ENCODE results near the gene ATG13.
"Not testable (repeated sequence)": the region's sequence is repeated elsewhere in the genome, so short reads cannot be mapped to it uniquely, and the experiment has no call there.

Gene ATG13

DNA sequence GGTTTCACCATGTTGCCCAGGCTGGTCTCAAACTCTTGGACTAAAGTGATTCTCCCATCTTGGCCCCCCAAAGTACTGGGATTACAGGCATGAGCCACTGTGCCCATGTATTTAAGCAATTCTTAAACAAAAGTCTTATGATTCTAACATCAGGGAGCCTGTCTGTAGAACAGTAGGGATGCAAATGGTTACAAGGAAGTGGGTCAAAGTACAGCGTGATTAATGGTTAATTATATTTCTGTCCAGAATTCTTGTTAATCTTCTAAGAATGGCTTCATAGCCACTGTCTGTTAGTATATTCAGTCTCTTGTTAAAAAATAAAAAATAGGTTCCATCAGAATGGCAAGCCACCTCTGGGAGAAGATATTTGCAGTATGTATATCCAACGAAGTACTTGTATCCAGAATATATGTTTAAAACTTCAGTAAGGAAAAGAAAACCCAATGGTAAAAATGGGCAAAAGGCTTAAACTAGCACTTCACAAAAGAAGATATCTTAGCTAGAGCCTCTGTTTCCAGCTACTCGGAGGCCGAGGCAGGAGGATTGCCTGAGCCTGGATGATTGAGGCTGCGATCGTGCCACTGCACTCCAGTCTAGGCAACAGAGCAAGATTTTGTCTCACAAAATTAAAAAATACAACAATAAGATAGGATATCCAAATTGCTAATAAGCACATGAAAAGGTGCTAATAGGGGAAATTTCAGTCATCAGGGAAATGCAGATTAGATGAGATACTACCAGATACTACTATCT is 22.9 kb downstream of the ATG13 start:
- no peak overlapping the region for H3K4me3 ChIP-seq (ENCODE audit: low read depth, low read length)
- no peak for DNase-seq (ENCODE audit: low read depth)

DNA sequence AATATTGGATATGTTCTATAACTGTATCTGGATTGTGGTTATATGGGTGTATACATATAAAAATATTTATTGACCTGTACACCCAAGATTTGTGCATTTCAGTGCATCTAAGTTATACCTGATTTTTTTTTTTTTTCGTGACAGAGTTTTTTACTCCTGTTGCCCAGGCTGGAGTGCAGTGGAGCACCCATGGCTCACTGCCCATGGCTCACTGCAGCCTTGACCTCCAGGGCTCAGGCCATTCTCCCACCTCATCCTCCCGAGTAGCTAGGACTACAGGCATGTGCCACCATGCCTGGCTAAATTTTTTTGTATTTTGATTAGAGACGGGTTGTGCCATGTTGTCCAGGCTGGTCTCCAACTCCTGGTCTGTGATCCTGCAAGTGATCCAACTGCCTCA is 24.3 kb downstream of the ATG13 start:
- H3K4me3 ChIP-seq (ENCODE audit: low read depth, low read length) = no peak overlapping the region

DNA sequence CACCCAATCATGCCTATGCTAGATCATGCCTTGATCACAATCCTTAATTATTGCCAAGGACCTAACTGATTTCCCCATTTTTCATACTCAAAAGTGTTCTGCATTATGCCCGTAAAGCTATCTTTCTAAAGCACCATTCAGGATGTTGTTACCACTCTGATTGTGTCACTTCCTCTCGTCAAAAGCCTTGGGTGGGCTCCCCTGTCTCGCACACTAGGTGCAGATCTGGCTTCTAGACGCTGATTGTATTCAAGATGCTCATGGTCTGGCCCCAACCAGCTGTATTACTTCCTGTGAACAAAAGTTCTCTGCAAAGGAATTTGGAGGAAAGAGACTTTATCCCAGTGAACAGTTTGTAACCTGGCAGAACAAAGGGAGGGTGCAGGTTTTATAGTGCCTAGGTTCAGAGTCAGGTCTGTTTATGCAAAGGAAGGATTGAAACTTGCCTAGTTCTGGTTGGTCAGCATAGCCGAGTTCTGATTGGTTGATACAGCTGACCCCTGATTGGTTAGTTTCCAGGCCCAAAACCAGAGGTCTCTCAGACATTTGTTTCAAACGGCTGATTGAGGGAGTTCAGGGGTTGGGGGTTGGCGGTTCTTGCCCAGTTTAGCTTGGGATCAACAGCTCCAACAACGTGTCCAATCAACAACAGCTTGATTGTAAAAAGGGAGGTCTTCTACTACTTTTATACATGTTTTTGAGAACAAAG is 25.4 kb downstream of the ATG13 start:
- no peak overlapping the region for H3K4me3 ChIP-seq (ENCODE audit: low read depth, low read length)
- DNase-seq (ENCODE audit: low read depth) = no peak

More for the DNA sequence above, 24.3 kb downstream of the ATG13 start:
- DNase-seq (ENCODE audit: low read depth) = no peak

DNA sequence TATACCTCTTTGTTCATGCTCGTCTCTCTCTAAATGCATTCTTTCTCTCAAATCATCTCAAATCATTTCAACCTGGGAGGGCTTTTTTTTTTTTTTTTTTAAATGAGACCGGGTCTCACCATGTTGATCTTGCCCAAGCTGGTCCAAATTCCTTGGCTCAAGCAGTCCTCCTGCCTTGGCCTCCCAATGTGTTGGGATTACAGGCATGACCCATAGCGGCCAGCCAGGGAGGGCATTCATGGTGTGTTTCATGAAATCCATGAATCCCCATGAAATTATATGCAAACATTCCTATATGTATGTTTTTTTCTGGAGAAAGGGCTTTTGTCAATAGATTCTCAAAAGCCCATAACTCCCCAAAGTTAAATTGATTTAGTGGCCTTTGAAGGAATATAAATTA is 26.2 kb downstream of the ATG13 start:
- no peak for DNase-seq (ENCODE audit: low read depth)
- H3K4me3 ChIP-seq (ENCODE audit: low read depth, low read length) = no peak overlapping the region

DNA sequence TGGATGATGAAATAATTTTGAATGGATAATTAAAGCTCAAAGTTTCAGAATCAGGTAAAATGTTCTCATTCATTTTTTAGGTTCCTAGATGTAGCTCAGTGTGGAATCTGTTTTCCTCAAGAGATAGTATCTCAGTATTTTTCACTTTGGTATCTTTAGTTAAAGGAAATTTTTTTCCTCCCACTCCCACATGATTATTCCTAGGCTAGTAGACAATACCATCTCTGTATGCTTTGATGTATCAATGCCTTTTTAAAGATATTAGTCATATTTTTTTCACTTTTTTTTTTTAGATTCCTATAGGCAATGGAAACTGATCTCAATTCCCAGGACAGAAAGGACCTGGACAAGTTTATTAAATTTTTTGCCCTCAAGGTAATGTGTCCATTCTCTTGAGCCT is 26.6 kb downstream of the ATG13 start:
- DNase-seq (ENCODE audit: low read depth) = no peak
- no peak overlapping the region for H3K4me3 ChIP-seq (ENCODE audit: low read depth, low read length)

DNA sequence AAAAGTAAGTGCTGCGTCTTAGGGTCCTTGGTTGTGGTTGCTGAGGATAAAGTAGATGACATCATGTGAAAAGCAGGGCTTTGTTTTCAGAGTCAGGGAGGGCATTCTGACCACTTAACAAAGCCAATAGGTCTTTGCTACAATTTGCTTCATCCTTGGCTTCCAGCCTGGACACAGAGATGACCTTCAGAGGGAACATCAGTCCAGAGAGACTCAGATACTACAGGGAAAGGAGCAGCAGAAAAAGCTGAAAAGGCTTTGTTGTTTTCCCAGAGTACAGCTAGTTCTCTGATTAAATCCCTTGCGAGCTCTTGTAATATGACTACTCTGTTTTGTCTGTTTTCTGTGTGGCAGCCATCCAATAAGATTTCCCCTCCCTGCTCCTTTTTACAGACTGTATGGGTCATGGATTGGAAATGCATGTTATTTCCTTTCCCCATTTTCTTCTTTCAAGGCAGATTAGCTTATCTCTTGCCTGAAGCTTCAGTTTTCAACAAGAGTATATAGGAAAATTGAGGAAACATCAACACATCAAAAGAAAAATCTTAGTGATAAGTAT is 31.9 kb downstream of the ATG13 start:
- DNase-seq (ENCODE audit: low read depth) = peak; percentile 98
- no peak overlapping the region for H3K4me3 ChIP-seq (ENCODE audit: low read depth, low read length)

DNA sequence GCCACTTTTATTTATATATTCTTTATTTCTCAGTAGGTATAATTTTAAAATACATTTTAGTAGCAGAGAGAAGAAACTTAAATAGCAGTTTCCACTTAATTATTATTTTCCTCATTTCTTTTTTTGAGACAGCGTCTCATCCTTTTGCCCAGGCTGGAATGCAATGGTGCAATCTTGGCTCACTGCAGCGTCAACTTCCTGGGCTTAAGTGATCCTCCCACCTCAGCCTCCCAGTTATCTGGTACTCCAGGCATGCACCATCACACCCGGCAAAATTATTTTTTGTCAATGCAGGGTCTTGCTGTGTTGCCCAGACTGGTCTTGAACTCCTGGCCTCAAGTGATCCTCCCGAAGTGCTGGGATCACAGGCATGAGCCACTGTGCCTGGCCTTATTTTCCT is 38.3 kb downstream of the ATG13 start:
- DNase-seq (ENCODE audit: low read depth) = no peak

DNA sequence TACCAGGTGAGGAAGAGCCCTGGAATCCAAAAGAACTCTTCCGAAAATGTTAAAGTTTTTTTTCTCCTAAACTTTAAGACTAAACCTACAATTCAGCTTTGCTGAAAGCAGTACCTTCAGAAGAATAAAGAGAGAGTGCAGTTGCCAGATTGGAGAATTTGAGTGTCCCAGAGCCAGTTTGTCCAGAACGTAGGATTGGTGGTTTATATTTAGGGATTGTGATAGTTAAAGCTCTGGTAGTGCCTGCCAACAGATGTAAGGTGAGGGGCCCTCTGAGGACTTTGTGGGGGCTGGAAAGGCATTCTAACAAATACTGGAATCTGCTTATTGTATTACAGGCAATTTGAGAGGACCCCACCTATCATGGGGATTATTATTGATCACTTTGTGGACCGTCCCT is 39.8 kb downstream of the ATG13 start:
- DNase-seq (ENCODE audit: low read depth) = no peak

More for the DNA sequence above, 38.3 kb downstream of the ATG13 start:
- no peak overlapping the region for H3K4me3 ChIP-seq (ENCODE audit: low read depth, low read length)

DNA sequence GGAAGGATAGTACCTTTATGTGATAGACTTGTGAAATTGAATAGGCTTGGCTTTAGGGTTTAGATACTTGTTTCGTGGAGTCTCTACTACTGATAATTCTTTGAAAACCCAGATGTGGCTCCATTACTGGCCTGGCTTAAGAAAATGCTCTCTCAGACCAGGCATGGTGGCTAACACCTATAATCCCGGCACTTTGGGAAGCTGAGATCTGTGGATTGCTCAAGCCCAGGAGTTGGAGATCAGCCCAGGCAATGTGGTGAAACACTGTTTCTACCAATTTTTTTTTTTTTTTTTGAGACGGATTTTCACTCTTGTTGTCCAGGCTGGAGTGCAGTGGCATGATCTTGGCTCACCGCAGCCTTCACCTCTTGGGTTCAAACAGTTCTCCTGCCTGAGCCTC is 40.9 kb downstream of the ATG13 start:
- DNase-seq (ENCODE audit: low read depth) = peak; percentile 56
- H3K4me3 ChIP-seq (ENCODE audit: low read depth, low read length) = no peak overlapping the region

More for the DNA sequence above, 39.8 kb downstream of the ATG13 start:
- no peak overlapping the region for H3K4me3 ChIP-seq (ENCODE audit: low read depth, low read length)

DNA sequence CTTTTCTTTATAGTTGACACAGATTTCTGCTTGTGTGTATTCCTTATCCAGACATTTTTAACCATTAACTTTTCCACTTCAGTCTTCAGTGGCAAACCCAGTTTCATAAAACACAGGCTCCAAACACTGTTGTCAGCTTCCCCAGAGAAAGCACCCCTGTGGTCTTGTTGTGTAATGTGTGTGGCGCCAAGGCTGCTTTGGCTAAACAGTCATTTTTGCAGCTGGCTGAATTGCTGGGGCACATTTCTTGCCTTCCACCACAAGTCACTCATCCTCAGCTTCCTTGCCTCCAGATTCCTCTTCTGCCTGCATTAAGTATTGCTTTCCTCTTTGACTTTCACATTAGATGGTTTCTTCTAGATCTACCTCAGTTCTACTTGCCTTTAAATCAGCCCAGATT is 42.6 kb downstream of the ATG13 start:
- peak; percentile 84 for DNase-seq (ENCODE audit: low read depth)
- no peak overlapping the region for H3K4me3 ChIP-seq (ENCODE audit: low read depth, low read length)

DNA sequence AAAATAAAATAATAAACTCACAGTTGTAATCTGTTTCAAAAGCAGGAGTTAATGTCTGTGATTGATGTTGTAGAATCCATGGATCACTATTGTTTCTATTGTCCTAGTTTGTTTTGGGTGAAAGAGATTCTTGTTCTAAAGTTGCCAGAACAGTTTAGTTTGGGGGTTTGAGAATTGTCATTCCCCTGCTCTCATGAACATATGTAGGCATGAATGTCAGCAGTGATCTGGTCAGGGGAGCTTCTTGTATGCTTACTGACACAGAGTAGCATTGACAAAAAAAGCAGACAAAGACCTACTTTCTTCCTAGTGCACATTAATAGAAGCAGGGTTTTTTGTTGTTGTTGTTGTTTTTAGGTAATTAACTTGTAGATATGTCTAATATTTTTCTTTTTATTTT is 44.5 kb downstream of the ATG13 start:
- DNase-seq (ENCODE audit: low read depth) = no peak
- H3K4me3 ChIP-seq (ENCODE audit: low read depth, low read length) = no peak overlapping the region

DNA sequence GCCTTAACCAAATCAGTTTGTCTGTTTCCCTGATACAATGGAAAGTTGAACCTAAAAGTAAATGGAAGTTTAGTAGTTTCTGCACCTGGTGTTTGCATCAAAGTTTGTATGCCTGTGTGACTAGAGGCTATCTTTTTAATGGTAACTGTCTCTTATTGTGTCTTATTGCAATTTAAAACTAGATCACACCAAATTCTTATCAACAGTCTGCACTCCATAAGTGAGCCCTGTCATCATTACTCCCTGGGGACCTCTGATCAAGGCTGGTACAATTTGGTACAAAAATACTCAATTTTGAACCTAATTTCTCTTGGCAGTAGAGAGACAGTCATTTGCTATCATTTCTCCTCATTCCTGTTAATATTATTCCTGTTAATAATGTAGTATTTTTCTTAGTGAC is 45.0 kb downstream of the ATG13 start:
- no peak for DNase-seq (ENCODE audit: low read depth)
- H3K4me3 ChIP-seq (ENCODE audit: low read depth, low read length) = no peak overlapping the region

DNA sequence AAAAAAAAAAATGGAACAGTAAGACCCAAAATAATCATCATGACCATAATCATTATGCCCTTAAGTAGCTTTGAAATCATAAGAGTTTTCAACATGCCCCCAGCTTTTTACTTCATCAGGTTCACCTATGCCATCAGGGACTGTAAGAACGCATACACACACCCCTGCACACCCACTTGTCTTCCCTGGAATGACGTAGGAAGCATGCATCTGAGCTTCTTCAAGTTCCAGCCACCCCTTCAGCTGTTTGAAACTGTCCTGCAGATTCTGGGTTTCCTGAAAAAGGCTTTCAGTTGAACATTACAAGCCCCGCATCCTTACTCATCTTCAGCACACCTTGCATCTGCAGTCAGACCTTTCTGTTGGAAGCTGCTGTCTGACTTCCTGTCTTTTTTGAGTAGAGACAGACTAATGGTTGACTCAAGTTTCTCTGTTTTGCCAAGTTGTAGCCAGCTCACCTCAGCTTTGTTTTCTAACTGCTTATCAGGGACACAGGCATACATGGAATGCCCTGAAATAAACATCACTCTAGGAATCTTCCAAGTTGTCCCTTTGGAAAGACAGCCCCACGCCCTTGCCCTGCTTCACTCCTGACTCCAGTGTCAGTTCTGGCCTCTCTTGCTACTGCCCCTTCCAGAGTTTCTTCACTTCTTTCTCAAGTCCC is 46.1 kb downstream of the ATG13 start:
- DNase-seq (ENCODE audit: low read depth) = no peak
- H3K4me3 ChIP-seq (ENCODE audit: low read depth, low read length) = no peak overlapping the region

DNA sequence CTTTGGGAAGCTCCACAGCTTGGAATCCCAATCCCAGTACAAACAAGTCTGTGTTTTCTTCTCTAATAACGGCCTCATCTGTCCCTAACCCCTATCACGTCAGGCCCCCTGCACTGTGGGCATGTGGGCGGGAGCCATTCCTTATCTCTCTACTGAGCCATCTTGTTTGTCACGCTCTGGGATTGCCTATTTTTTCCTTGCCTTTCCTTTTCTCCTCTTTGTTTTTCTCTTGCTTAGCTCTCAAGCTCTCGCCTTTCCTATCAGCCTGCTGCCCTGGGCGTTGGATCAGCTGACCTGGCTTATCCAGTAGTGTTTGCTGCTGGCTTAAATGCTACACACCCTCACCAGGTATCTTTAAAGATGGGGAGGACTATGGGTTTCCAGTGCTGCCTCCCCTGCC is 47.3 kb downstream of the ATG13 start:
- no peak for DNase-seq (ENCODE audit: low read depth)
- no peak overlapping the region for H3K4me3 ChIP-seq (ENCODE audit: low read depth, low read length)

DNA sequence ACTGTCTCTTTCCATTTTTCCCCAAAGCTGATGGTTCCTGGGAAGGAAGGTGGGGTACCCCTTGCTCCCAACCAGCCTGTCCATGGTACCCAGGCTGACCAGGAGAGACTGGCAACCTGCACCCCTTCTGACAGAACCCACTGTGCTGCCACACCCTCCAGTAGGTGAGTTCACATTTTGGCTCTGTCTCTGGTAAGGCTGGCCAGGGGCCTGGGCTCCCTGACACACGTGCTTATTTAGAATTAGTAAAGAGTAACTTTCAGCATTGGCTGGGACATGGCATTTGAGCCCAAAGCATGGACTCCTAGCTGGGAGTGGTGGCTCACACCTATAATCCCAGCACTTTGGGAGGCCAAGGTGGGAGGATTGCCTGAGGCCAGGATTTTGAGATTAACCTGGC is 48.0 kb downstream of the ATG13 start:
- H3K4me3 ChIP-seq (ENCODE audit: low read depth, low read length) = no peak overlapping the region
- DNase-seq (ENCODE audit: low read depth) = no peak

DNA sequence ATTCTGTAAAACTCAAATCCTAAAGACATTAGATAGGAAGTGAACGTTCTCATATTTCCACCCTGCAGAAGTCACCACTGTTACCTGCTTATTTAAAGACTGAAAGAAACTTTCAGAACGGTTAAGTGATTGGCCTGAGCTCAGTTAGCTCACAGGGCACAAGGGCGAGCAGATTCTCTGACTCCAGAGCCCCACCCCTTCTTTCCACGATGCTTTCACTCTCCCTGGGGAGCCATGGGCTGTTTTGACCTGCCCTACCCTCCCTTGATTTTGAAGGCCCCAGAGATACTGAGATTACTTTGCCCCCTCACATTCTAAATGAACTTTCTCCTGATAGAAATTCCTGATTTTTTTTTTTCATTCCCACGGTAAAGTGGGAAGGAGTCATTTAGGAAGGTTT is 49.2 kb downstream of the ATG13 start:
- no peak overlapping the region for H3K4me3 ChIP-seq (ENCODE audit: low read depth, low read length)
- DNase-seq (ENCODE audit: low read depth) = no peak

DNA sequence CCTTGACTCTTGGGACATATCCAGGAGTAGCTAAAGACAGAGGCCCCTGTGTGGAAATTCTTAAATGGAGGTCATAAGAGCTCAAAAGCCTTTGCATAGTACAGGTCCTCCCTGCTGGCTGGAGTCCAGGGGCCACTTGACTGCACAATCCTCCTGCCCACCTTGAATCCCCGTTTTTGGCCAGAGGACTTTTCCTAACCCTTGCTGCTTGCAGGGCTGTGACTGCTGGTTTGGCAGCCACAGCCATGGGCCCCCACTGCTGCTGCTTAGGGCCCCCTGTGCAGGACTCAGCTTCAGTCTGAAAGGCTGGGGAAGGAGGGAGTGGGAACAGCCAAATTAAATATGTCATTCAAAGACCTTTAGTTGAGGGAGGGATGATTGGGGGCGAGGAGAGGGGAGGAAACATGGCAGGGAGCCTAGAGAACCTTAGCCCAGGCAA is 49.7 kb downstream of the ATG13 start:
- no peak overlapping the region for H3K4me3 ChIP-seq (ENCODE audit: low read depth, low read length)
- DNase-seq (ENCODE audit: low read depth) = no peak

DNA sequence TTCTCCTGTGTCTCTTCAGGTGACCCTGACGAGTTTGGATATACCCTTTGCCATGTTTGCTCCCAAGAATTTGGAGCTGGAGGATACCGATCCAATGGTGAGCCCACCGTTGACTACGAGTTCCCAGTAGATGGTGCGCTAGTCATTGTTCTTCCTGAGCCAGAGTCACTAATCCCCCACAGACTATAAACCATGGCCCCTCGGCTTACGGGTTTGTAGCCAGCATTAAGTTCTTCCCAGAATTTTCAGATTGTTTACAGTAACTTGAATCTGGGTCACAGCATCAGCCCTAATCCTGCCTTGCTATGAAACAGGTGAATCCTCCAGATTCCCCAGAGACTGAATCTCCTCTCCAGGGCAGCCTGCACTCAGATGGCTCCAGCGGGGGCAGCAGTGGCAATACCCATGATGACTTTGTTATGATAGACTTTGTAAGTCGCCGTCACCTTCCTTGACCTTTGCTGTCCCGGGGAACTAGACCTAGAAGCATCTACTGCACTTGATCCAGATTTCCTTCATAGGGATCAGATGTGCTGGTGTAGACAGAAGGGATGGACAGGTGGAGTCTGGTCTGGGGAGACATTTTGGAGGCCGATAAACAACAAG is 51.2 kb downstream of the ATG13 start:
- no peak for DNase-seq (ENCODE audit: low read depth)
- H3K4me3 ChIP-seq (ENCODE audit: low read depth, low read length) = no peak overlapping the region

DNA sequence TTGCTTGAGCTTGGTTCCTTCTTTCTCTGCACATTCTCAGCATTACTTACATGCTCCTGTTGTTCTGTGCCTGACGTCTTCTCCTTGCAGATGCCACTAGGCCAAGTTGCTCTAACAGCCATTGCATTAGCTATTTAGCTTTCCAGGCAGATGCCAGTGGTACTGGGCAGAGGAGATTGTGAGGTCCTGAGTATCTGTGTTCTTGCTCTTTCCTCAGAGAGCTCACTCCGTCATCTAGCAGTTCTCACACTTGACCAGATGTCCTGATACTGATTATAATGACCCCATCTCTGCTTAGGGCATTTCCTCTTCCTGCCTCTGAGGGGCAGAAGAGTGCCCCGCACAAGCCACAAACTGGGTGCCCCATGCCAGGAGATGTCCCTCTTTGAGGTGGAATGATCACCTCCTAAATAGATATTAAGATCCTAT is 52.4 kb downstream of the ATG13 start:
- no peak for DNase-seq (ENCODE audit: low read depth)
- no peak overlapping the region for H3K4me3 ChIP-seq (ENCODE audit: low read depth, low read length)

DNA sequence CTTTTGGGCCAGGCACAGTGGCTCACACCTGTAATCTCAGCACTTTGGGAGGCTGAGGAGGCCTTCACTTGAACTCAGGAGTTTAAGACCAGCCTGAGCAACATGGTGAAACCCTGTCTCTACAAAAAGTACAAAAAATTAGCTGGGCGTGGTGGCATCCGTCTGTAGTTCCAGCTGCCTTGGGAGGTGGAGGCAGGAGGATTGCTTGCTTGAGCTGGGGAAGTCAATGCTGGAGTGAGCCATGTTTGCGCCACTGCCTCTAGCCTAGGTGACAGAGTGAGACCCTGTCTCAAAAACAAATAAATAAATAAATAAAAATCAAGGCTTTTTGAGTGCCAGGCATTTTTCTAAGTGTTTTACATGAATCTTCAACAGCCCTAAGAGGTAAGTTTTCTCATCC is 53.2 kb downstream of the ATG13 start:
- not testable (repeated sequence) for DNase-seq (ENCODE audit: low read depth); H3K4me3 ChIP-seq (ENCODE audit: low read depth, low read length)
